WTC11 (cell line): Measurements from ENCODE around the gene ZBTB11.

Experiments used
- CREB1 ChIP-seq: sonication (generic); formaldehyde crosslinking; IDR thresholded peaks from 2 replicates; pipeline ENCODE4 v1.8.0; 2023; ENCODE audit warnings: mild to moderate bottlenecking, missing genetic modification reagents
- ELF4 ChIP-seq: sonication (generic); formaldehyde crosslinking; IDR thresholded peaks from 2 replicates; pipeline ENCODE4 v1.8.1; 2022; ENCODE audit warnings: low read depth, mild to moderate bottlenecking, moderate library complexity, missing genetic modification reagents
- ETV6 ChIP-seq: sonication (generic); formaldehyde crosslinking; IDR thresholded peaks from 2 replicates; pipeline ENCODE4 v1.8.1; 2022; ENCODE audit warnings: mild to moderate bottlenecking, missing genetic modification reagents
- HMGA2 ChIP-seq: fragments of 250-450 bp; sonication (Bioruptor Pico); IDR thresholded peaks from 2 replicates; pipeline ENCODE4 v1.4.0; 2021; ENCODE audit warnings: mild to moderate bottlenecking, moderate library complexity
- MYBL2 ChIP-seq: sonication (generic); formaldehyde crosslinking; IDR thresholded peaks from 2 replicates; pipeline ENCODE4 v1.8.1; 2023; ENCODE audit warnings: mild to moderate bottlenecking, moderate library complexity, missing genetic modification reagents
- NR3C1 ChIP-seq: sonication (generic); formaldehyde crosslinking; conservative IDR thresholded peaks from 2 replicates; pipeline ENCODE4 v1.8.1; 2023; ENCODE audit warnings: low read depth, mild to moderate bottlenecking, missing genetic modification reagents
- SMAD3 ChIP-seq: sonication (generic); formaldehyde crosslinking; IDR thresholded peaks from 2 replicates; pipeline ENCODE4 v1.8.0; 2022; ENCODE audit warnings: missing genetic modification reagents, mild to moderate bottlenecking, borderline replicate concordance
- ZNF317 ChIP-seq: sonication (generic); formaldehyde crosslinking; IDR thresholded peaks from 2 replicates; pipeline ENCODE4 v1.8.1; 2023; ENCODE audit warnings: low read depth, mild to moderate bottlenecking, moderate library complexity, missing genetic modification reagents, borderline replicate concordance
- TF ChIP-seq, protein P1 (sequence below): fragments of 200-600 bp; IDR thresholded peaks from 2 replicates; pipeline ENCODE4 v1.8.0; 2022; ENCODE audit warnings: antibody characterized with exemption
- TF ChIP-seq, protein P2 (sequence below): sonication (generic); formaldehyde crosslinking; IDR thresholded peaks from 2 replicates; pipeline ENCODE4 v1.8.1; 2022; ENCODE audit warnings: low read depth, missing genetic modification reagents, borderline replicate concordance
- TF ChIP-seq, protein P3 (sequence below): sonication (generic); formaldehyde crosslinking; conservative IDR thresholded peaks from 2 replicates; pipeline ENCODE4 v1.8.1; 2022; ENCODE audit warnings: mild to moderate bottlenecking, missing genetic modification reagents

DNA sequence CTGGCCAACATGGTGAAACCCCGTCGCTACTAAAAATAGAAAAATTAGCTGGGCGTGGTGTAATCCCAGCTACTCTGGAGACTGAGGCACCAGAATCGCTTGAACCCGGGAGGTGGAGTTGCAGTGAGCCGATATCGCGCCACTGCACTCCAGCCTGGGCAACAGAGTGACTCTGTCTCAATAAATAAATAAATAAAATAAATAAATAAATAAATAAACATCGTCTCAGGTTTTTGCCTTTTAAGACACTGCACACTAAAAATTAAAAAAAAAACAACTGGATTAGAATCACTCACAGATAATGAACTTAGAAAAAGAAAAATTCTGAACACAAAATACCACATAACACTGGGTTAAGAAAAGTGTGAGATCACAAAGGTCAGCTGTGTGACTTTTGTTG, 2.4 kb downstream of the ZBTB11 start:
- TF ChIP-seq, protein P1, sequence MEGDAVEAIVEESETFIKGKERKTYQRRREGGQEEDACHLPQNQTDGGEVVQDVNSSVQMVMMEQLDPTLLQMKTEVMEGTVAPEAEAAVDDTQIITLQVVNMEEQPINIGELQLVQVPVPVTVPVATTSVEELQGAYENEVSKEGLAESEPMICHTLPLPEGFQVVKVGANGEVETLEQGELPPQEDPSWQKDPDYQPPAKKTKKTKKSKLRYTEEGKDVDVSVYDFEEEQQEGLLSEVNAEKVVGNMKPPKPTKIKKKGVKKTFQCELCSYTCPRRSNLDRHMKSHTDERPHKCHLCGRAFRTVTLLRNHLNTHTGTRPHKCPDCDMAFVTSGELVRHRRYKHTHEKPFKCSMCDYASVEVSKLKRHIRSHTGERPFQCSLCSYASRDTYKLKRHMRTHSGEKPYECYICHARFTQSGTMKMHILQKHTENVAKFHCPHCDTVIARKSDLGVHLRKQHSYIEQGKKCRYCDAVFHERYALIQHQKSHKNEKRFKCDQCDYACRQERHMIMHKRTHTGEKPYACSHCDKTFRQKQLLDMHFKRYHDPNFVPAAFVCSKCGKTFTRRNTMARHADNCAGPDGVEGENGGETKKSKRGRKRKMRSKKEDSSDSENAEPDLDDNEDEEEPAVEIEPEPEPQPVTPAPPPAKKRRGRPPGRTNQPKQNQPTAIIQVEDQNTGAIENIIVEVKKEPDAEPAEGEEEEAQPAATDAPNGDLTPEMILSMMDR: no peak
- TF ChIP-seq HMGA2 (CRISPR knock-in tag) (no peak), ETV6 (CRISPR knock-in tag) (no peak), ZNF317 (no peak), MYBL2 (no peak), CREB1 (CRISPR knock-in tag) (no peak), ELF4 (CRISPR knock-in tag) (no peak), NR3C1 (CRISPR knock-in tag) (no peak), SMAD3 (CRISPR knock-in tag) (no peak)
- TF ChIP-seq, protein P2, sequence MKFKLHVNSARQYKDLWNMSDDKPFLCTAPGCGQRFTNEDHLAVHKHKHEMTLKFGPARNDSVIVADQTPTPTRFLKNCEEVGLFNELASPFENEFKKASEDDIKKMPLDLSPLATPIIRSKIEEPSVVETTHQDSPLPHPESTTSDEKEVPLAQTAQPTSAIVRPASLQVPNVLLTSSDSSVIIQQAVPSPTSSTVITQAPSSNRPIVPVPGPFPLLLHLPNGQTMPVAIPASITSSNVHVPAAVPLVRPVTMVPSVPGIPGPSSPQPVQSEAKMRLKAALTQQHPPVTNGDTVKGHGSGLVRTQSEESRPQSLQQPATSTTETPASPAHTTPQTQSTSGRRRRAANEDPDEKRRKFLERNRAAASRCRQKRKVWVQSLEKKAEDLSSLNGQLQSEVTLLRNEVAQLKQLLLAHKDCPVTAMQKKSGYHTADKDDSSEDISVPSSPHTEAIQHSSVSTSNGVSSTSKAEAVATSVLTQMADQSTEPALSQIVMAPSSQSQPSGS (CRISPR knock-in tag): no peak
- TF ChIP-seq, protein P3, sequence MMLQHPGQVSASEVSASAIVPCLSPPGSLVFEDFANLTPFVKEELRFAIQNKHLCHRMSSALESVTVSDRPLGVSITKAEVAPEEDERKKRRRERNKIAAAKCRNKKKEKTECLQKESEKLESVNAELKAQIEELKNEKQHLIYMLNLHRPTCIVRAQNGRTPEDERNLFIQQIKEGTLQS (CRISPR knock-in tag): no peak
